ENCODE results near the gene SLC16A12.
A peak's percentile ranks its signal among the peaks of the same experiment; 100 is the strongest.
"Not testable (repeated sequence)": the region's sequence is repeated elsewhere in the genome, so short reads cannot be mapped to it uniquely, and the experiment has no call there.

Gene SLC16A12

DNA sequence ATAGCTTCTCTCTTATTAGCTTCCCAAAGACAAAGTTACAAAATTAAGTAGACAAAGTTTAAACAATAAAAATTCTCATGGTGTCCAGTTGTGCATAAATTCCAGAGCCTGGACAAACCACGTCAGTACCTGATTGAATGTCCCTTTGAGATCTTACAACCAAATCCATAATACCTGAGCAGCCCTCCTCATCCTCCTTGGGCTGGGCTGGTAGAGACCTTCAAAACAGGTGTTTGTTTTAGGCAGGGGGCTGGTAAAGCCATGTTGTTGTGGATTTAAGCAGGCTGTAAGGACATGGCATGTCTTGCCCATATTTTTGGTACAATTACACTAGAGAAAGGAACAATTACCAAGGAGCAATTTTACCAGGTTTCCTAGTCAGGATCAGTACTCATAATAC, 118.9 kb downstream of the SLC16A12 start:
- TF ChIP-seq, protein P1, sequence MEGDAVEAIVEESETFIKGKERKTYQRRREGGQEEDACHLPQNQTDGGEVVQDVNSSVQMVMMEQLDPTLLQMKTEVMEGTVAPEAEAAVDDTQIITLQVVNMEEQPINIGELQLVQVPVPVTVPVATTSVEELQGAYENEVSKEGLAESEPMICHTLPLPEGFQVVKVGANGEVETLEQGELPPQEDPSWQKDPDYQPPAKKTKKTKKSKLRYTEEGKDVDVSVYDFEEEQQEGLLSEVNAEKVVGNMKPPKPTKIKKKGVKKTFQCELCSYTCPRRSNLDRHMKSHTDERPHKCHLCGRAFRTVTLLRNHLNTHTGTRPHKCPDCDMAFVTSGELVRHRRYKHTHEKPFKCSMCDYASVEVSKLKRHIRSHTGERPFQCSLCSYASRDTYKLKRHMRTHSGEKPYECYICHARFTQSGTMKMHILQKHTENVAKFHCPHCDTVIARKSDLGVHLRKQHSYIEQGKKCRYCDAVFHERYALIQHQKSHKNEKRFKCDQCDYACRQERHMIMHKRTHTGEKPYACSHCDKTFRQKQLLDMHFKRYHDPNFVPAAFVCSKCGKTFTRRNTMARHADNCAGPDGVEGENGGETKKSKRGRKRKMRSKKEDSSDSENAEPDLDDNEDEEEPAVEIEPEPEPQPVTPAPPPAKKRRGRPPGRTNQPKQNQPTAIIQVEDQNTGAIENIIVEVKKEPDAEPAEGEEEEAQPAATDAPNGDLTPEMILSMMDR (IDR thresholded peaks at IDR 0.05) = no peak
- DNase-seq = no peak
- Histone ChIP-seq H3K9me3 (no peaks in the 10 kb centered on the region), H3K27me3 (no peaks in the 10 kb centered on the region), H3K36me3 (peaks cover 4 to 22% (median 11%) of the 10 kb centered on the region in 3 donors), H3K4me3 (no peak overlapping the region), H3K27ac (no peak overlapping the region), H3K4me1 (peaks cover 0 to 46% (median 15%) of the 10 kb centered on the region in 4 donors)
- intact Hi-C loops (cut with DNase I; ENCODE audit: low total_unique reads) = no loop called here

DNA sequence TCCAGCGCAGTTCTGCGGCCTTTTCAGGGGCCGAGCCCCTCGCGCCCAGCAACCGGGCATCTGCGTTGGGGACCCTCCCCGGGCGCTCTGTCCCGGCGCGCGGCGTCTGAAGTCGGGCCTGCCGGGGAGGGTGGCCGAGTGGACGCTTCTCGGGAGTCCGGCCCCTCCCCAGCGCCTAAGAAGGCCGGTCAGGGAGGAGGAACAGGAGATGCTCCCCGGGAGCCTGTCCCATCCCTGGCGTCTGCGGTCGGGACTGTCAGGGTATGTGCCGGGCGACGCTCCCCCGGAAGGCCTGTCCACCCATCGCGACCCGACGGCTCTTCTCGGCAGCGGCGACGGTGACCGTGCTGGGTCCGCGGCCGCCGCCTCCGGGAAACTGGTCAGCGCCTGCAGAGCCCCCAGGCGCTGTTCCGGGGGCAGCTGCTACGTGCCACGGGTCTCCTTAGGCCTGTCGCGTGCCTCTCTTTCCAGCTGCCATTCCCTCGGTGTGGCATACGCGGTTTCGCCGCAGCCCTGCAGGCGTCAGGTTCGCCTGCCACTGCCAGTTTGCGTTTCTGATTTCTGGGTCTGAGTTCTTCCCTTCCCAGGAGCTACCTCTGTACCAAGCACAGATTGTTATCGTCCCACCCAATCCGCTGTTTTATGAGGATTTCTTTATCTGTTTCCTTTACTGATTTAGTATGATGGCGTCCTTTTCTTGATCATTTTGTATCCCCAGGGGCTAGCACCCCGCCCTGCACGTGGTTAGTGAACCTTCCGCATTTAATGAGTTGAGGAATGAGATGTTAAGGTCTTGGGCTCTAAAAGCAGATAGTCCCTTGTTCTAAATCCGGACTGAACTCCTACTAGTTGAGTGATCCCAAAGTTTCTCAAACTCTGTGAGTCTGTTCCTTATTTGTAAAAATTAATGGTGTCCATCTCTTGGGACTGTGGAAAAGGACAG, 120.2 kb downstream of the SLC16A12 start:
- H3K4me1 ChIP-seq = peaks cover 0 to 46% (median 15%) of the 10 kb centered on the region in 4 donors
- no peaks in the 10 kb centered on the region for H3K27me3 ChIP-seq
- TF ChIP-seq, protein P1 (IDR thresholded peaks at IDR 0.05) = peak in 1 of 2 experiments; percentile 24
- DNase-seq = peak; percentile 55 to 73
- no peaks in the 10 kb centered on the region for H3K9me3 ChIP-seq
- intact Hi-C loops (cut with DNase I; ENCODE audit: low total_unique reads) = no loop called here
- H3K4me3 ChIP-seq = peak overlapping the region; percentile 70 to 91
- peak overlapping the region; percentile 88 to 92 for H3K27ac ChIP-seq
- H3K36me3 ChIP-seq = peaks cover 4 to 11% (median 11%) of the 10 kb centered on the region in 3 donors

DNA sequence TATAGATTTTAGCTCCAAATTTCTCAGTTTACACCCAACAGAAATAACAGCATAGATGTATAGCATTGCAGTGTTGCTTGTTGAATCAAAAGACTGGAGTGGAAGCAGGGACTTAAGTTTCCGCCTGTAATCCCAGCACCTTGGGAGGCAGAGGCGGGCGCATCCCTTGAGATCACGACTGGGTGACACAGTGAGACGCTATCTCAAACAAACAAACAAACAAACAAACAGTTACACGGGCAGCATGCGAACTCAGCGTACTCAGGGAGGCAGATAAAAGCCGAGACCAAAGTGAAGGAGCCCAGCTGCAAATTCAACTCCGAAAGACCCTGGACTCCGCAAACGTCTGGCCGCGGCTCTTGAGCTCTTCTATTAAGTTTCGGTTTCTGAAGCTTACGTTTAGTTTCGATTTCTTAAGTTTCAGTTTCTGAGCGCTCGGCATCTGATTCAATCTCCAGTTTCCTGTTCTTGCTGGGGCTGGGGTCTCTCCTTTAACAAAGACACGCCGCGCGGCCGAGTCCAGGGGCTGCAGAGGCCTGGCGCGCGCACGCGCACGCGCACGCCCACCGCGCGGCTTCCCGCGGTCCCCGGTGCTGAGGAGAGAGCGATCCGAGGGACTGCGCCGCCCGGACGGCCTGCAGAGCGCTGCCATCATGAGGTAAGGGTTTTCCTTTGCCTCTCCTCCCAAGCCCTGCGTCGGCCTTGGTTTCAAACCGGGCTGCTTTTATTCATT, 121.1 kb downstream of the SLC16A12 start, which contains the start of gene IFIT5:
Gene IFIT5, plus strand, starts transcription at position 423 of the 733 bp plus-strand sequence. Its CDS starts 231 bp downstream, at position 654.
- Histone ChIP-seq H3K4me3 (peak within 1 kb of the TSS; percentile 70 to 91), H3K4me1 (peaks cover 0 to 40% (median 15%) of the 10 kb centered on the region in 4 donors), H3K27ac (peak within 1 kb of the TSS; percentile 88 to 92), H3K36me3 (peaks cover 4 to 11% (median 10%) of the 10 kb centered on the region in 3 donors), H3K9me3 (no peaks in the 10 kb centered on the region), H3K27me3 (no peaks in the 10 kb centered on the region)
- intact Hi-C loops (cut with DNase I; ENCODE audit: low total_unique reads) = no loop called here
- peak; percentile 73 to 83 for DNase-seq
- TF ChIP-seq, protein P1 (IDR thresholded peaks at IDR 0.05) = no peak

DNA sequence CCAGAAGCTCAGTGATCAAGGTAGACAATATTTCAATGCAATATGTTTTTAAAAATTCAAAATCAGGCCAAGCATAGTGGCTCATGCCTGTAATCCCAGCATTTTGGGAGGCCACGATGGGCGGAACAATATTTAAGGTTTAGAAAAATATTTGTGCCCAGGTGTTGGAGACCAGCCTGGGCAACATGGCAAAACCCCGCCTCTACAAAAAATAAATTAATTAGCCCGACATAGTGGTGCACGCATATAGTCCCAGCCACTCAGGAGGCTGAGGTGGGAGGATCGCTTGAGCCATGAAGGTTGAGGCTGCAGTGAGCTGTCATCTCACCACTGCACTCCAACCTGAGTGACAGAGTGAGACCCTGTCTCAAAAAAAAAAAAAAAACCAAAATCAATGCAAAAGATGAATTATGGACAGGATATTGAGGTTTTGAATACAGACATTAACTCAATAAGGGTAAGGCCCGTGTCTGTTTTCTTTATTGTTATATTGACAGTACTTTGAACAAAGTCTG, 121.9 kb downstream of the SLC16A12 start:
- intact Hi-C loops (cut with DNase I; ENCODE audit: low total_unique reads) = no loop called here
- Histone ChIP-seq H3K36me3 (peaks cover 4 to 11% (median 10%) of the 10 kb centered on the region in 3 donors), H3K4me1 (peaks cover 0 to 32% (median 15%) of the 10 kb centered on the region in 4 donors), H3K4me3 (peak overlapping the region; percentile 70 to 91), H3K27ac (peak overlapping the region; percentile 88 to 92), H3K27me3 (no peaks in the 10 kb centered on the region), H3K9me3 (no peaks in the 10 kb centered on the region)
- no peak for DNase-seq
- TF ChIP-seq, protein P1 (IDR thresholded peaks at IDR 0.05) = no peak

DNA sequence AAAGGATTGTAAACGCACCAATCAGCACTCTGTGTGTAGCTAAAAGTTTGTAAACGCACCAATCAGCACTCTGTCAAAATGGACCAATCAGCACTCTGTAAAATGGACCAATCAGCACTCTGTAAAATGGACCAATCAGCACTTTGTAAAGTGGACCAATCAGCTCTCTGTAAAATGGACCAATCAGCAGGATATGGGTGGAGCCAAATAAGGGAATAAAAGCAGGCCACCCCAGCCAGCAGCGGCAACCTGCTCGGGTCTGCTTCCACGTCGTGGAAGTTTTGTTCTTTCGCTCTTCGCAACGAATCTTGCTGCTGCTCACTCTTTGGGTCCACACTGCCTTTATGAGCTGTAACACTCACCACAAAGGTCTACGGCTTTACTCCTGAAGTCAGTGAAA, 123.1 kb downstream of the SLC16A12 start:
- H3K27me3 ChIP-seq; H3K9me3 ChIP-seq; H3K36me3 ChIP-seq; intact Hi-C loops (cut with DNase I; ENCODE audit: low total_unique reads); DNase-seq; H3K27ac ChIP-seq; H3K4me3 ChIP-seq: not testable (repeated sequence)
- peaks cover 0 to 20% (median 12%) of the 10 kb centered on the region in 4 donors for H3K4me1 ChIP-seq

DNA sequence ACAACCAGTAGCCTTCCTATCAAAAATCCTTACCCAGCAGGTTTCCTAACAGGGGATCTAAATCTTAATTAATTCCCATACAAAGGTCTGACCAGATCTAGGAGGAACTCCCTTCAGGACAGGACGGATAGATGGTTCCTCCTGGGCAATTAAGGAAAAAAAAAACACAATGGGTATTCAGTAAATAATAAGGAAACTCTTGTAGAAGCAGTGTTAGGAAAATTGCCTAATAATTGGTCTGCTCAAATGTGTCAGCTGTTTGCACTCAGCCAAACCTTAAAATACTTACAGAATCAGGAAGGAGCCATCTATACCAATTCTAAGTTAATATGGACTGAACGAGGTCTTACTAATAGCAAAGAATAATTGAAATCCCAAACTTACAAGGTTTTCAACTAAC, 124.3 kb downstream of the SLC16A12 start:
- H3K27me3 ChIP-seq; H3K9me3 ChIP-seq; H3K36me3 ChIP-seq; DNase-seq; H3K27ac ChIP-seq; H3K4me3 ChIP-seq; intact Hi-C loops (cut with DNase I; ENCODE audit: low total_unique reads): not testable (repeated sequence)
- peaks cover 0 to 12% (median 7%) of the 10 kb centered on the region in 4 donors for H3K4me1 ChIP-seq

DNA sequence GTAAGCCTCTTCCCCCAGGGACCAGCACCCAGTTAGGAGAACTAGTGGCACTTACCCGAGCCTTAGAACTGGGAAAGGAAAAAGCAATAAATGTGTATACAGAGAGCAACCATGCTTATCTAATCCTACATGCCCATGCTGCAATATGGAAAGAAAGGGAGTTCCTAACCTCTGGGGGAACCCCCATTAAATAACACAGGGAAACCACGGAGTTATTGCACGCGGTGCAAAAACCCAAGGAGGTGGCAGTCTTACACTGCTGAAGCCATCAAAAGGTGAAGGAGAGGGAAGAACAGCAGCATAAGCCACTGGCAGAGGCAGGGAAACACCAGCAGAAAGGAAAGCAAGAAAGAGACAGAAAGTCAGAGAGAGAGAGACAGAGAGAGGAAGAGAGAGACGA, 124.8 kb downstream of the SLC16A12 start:
- H3K9me3 ChIP-seq; H3K4me3 ChIP-seq; intact Hi-C loops (cut with DNase I; ENCODE audit: low total_unique reads); H3K36me3 ChIP-seq; H3K27me3 ChIP-seq; DNase-seq; H3K27ac ChIP-seq; H3K4me1 ChIP-seq: not testable (repeated sequence)

DNA sequence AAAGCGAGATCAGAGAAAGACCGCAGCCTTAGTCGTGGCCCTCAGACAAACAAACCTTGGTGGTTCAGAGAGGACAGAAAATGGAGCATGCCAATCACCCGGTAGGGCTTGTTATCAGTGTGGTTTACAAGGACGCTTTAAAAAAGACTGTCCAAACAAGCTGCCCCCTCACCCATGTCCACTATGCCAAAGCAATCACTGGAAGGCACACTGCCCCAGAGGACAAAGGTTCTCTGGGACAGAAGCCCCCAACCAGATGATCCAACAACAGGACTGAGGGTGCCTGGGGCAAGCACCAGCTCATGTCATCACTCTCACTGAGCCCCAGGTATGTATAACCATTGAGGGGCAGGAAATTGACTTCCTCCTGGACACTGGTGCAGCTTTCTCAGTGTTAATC, 126.1 kb downstream of the SLC16A12 start:
- intact Hi-C loops (cut with DNase I; ENCODE audit: low total_unique reads); H3K27me3 ChIP-seq; H3K36me3 ChIP-seq; H3K4me3 ChIP-seq; H3K4me1 ChIP-seq; H3K9me3 ChIP-seq; DNase-seq; H3K27ac ChIP-seq: not testable (repeated sequence)

DNA sequence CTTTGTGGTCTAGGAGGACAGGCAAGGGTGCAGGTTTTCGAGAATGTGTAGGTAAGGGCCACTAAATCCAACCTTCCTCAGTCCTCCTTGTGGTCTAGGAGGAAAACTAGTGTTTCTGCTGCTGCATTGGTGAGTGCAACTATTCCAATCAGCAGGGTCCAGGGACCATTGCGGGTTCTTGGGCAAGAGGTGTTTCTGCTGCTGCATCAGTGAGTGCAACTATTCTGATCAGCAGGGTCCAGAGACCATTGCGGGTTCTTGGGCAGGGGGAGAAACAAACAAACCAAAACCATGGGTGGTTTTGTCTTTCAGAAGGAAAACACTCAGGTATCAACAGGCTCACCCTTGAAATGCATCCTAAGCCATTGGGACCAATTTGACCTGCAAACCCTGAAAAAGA, 127.6 kb downstream of the SLC16A12 start:
- intact Hi-C loops (cut with DNase I; ENCODE audit: low total_unique reads); H3K4me1 ChIP-seq: not testable (repeated sequence)
- peaks cover 11 to 18% (median 14%) of the 10 kb centered on the region in 3 donors for H3K36me3 ChIP-seq

More for the DNA sequence above, 127.6 kb downstream of the SLC16A12 start:
- DNase-seq, H3K27ac ChIP-seq, H3K9me3 ChIP-seq, H3K4me3 ChIP-seq, H3K27me3 ChIP-seq: not testable (repeated sequence)
